ENCODE results near the gene S1PR5. TPM values are rescaled to one million over a fixed set of nuclear protein-coding genes. Genes with fewer than 3 reads are reported as not detected.

S1PR5 gene
- total RNA-seq, 1 donor from 2014 or later, result 0.79 TPM

- Mint-ChIP-seq H3K9me3 (no peaks in the 10 kb centered on the region), H3K36me3 (ENCODE audit: low read depth) (no peaks in the 10 kb centered on the region), H3K27me3 (ENCODE audit: low read depth) (peaks cover 39% of the 10 kb centered on the region), H3K4me1 (peaks cover 24% of the 10 kb centered on the region), H3K4me3 (no peak overlapping the region), H3K27ac (ENCODE audit: unreplicated experiment) (no peak overlapping the region)
- no peak for DNase-seq (ENCODE audit: low read depth, low spot score)
- TF ChIP-seq CTCF (conservative IDR thresholded peaks at IDR 0.05), result no peak
Measured at GRCh38 chr19:10520652-10521318, 3.5 kb upstream of the S1PR5 start.

GRCh38 chr19:10519421-10519820 is 2.2 kb upstream of the S1PR5 start:
- TF ChIP-seq CTCF (conservative IDR thresholded peaks at IDR 0.05), result no peak
- H3K27me3 Mint-ChIP-seq (ENCODE audit: low read depth), result peaks cover 44% of the 10 kb centered on the region
- peak overlapping the region; percentile 63 for H3K4me3 Mint-ChIP-seq
- peaks cover 26% of the 10 kb centered on the region for H3K4me1 Mint-ChIP-seq
- H3K36me3 Mint-ChIP-seq (ENCODE audit: low read depth), result no peaks in the 10 kb centered on the region
- H3K27ac Mint-ChIP-seq (ENCODE audit: unreplicated experiment), result no peak overlapping the region
- no peak for DNase-seq (ENCODE audit: low read depth, low spot score)
- no peaks in the 10 kb centered on the region for H3K9me3 Mint-ChIP-seq

- no peaks in the 10 kb centered on the region for H3K36me3 Mint-ChIP-seq (ENCODE audit: low read depth)
- no peak overlapping the region for H3K27ac Mint-ChIP-seq (ENCODE audit: unreplicated experiment)
- no peaks in the 10 kb centered on the region for H3K9me3 Mint-ChIP-seq
- TF ChIP-seq CTCF (conservative IDR thresholded peaks at IDR 0.05), result no peak
- peaks cover 26% of the 10 kb centered on the region for H3K4me1 Mint-ChIP-seq
- no peak for DNase-seq (ENCODE audit: low read depth, low spot score)
- peak overlapping the region; percentile 75 for H3K4me3 Mint-ChIP-seq
- H3K27me3 Mint-ChIP-seq (ENCODE audit: low read depth), result peaks cover 44% of the 10 kb centered on the region
Measured at GRCh38 chr19:10518444-10519361, 1.5 kb upstream of the S1PR5 start.

- H3K36me3 Mint-ChIP-seq (ENCODE audit: low read depth), result no peaks in the 10 kb centered on the region
- DNase-seq (ENCODE audit: low read depth, low spot score), result no peak
- H3K9me3 Mint-ChIP-seq, result no peaks in the 10 kb centered on the region
- peak overlapping the region; percentile 75 for H3K4me3 Mint-ChIP-seq
- peaks cover 26% of the 10 kb centered on the region for H3K4me1 Mint-ChIP-seq
- H3K27me3 Mint-ChIP-seq (ENCODE audit: low read depth), result peaks cover 49% of the 10 kb centered on the region
- no peak overlapping the region for H3K27ac Mint-ChIP-seq (ENCODE audit: unreplicated experiment)
- no peak for TF ChIP-seq CTCF (conservative IDR thresholded peaks at IDR 0.05)
Measured at GRCh38 chr19:10517760-10518443, 655 bp upstream of the S1PR5 start.

- no peak for DNase-seq (ENCODE audit: low read depth, low spot score)
Measured at GRCh38 chr19:10516671-10517286, 468 bp downstream of the S1PR5 start.

More at GRCh38 chr19:10516671-10517286, 468 bp downstream of the S1PR5 start:
- TF ChIP-seq CTCF (conservative IDR thresholded peaks at IDR 0.05), result no peak
- no peaks in the 10 kb centered on the region for H3K9me3 Mint-ChIP-seq
- H3K36me3 Mint-ChIP-seq (ENCODE audit: low read depth), result no peaks in the 10 kb centered on the region
- H3K27me3 Mint-ChIP-seq (ENCODE audit: low read depth), result peaks cover 49% of the 10 kb centered on the region
- H3K4me3 Mint-ChIP-seq, result peak overlapping the region; percentile 79
- no peak overlapping the region for H3K27ac Mint-ChIP-seq (ENCODE audit: unreplicated experiment)
- peaks cover 26% of the 10 kb centered on the region for H3K4me1 Mint-ChIP-seq
